Hepatic stellate cell (primary cell): ENCODE data around the gene CUL2.
"Not testable (repeated sequence)": the region's sequence is repeated elsewhere in the genome, so short reads cannot be mapped to it uniquely, and the experiment has no call there.

Experiments
- DNase-seq: peaks from one replicate; pipeline ENCODE4 v3.0.0; 2011; ENCODE audit warnings: low spot score

Gene CUL2

GRCh38 chr10:35090162-35090954 lies at the start of gene CUL2:
CUL2 (minus strand) TSS chr10:35090341; CDS start chr10:35071317, 19,024 bp downstream.
- DNase-seq = peak; percentile 89

GRCh38 chr10:35136263-35136815 lies 46.2 kb upstream of the CUL2 start:
- no peak for DNase-seq

DNA sequence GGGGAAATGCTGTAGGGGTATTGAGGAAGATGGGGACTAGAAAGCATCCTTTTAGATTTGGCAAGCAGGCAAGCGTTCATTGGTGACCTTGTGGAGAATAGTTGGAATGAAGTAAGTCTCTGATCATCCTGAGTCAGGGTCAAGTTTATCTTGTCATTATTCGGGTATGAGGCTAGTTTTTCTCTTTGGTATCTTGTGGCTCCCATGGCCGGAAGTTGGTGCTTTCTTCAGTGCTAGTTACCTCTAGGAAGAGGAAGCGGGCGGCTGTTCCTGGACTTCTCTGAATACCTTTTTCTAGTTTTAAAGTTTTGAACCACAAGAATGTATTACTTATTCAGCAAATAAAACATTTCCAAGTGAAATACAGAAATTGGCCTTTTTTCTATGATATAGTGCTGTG lies 45.7 kb upstream of the CUL2 start:
- no peak for DNase-seq

GRCh38 chr10:35133586-35133985 lies 43.4 kb upstream of the CUL2 start:
- DNase-seq = no peak

GRCh38 chr10:35132727-35133126 lies 42.6 kb upstream of the CUL2 start:
- no peak for DNase-seq

- DNase-seq = no peak
Measured at GRCh38 chr10:35130663-35131062, 40.5 kb upstream of the CUL2 start.

- no peak for DNase-seq
Measured at GRCh38 chr10:35129185-35129674, 39.1 kb upstream of the CUL2 start.

DNA sequence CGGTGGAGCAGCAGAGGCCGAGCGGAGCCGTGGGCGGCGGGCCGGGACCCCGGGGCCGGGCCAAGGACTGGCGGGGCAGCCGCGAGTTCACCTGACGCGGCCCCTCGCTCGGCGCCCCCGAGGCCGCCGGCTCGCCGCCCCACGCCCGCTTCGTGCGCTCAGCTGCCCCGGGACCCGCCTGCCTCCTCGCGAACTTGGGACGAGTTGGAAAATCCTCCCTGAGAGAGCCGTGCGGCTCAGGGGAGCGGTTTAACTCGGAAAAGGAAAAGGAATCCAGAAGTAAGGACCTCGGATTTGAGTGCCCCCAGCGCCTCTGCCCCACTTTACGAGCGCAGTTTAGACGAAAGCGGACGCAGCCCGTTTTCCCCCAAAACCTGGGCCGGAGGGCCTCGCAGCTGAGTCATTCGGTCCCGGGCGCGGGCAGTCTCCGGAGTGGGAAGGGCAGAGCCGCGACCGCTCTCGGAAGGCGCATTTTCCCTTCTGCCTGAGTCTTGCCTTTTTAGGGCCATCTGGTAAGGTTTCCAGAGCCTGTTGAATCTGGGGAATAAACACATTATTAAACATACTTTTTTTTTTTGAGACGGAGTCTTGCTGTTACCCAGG lies 37.2 kb upstream of the CUL2 start:
- DNase-seq = peak; percentile 63

- DNase-seq = peak; percentile 93
Measured at GRCh38 chr10:35126530-35127288, 36.6 kb upstream of the CUL2 start, which contains the start of gene CREM. CREM (plus strand) TSS chr10:35126846; CDS start chr10:35137836, 10,990 bp downstream.

DNA sequence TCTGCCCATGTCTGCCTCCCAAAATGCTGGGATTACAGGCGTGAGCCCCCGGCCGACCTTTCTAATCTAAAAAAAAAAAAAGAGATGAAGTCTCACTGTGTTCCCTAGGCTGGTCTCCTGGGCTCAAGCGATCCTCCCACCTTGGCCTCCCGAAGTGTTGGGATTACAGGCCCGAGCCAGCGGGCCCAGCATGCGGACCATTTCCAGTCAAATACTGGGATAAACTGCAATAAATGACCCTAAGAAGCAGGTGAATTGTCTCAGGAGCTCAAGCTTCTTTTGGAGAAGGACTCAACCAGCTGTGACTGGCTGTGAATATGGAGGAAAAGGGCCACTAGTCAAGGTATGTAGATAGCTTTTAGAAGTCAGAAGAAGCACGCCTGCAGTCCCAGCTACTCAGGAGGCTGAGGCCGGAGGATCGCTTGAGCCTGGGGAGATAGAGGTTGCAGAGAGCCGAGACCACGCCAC lies 36.0 kb upstream of the CUL2 start:
- DNase-seq = no peak

DNA sequence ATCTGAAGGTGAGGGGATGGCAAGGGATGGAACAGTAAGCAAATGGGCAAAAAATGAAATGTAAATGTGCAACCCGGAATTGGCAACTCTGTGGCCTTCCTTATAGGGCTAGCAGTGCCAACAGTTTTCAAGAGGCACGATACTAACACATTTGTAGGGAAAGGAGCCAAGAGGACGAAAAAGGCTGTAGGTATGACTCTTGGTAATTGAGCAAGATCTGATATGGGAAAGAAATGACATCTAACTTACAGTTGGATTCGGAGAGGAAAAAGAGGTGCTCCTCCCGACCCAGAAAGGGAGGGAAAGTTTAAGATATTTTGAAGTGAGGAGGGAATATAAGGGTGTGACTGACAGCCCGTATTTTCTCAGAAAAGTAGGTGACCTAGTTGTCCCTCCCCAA lies 34.4 kb upstream of the CUL2 start:
- no peak for DNase-seq

DNA sequence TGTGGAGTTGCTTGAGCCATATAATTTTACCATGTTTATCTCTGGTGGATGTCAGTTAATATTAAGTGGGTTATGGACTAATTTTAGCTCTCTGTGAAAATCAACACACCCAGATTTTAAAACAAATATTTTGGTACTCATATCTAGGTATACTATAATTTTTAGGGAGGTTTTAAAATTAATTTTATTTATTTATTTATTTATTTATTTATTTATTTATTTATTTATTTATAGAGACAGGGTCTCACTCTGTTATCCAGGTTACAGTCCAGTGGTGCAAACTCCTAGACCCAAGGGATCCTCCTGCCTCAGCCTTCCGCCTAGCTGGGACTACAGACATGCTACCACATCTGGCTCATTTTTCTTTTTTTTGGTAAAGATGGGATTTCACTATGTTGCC lies 29.2 kb upstream of the CUL2 start:
- DNase-seq = no peak

DNA sequence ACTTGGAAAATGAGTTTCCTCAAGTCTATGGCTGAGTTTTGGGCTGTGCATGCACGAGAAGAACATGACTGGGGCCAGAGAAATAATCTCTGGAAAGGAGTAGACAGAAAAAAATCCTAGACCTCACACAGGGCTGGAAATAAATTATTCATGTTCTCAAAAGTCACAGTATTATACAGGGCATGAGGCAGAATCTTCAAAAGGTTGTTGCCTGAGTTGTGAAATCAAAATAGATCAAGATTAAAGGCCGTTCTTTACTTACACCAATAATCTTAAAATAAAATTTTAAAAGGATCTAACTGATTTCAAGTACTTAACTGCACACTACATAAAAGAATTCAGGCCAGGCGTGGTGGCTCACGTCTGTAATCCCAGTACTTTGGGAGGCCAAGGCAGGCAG lies 22.4 kb upstream of the CUL2 start:
- DNase-seq = no peak

DNA sequence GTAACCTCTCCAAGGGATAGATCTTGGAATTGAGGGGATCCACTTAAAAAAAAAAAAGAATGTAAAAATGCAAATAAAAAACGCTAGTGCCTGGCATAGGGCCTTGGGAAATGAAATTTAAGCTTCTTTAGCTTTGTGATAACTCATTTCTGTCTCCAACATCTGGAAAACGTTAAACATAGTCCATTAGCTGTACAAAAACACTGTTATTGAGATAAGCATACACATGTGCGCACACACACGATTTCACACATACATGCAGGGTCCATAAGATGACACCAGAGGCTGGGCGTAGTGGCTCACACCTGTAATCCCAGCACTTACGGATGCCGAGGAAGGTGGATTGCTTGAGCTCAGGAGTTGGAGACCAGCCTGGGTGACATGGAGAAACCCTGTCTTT lies 13.7 kb upstream of the CUL2 start:
- DNase-seq = no peak

DNA sequence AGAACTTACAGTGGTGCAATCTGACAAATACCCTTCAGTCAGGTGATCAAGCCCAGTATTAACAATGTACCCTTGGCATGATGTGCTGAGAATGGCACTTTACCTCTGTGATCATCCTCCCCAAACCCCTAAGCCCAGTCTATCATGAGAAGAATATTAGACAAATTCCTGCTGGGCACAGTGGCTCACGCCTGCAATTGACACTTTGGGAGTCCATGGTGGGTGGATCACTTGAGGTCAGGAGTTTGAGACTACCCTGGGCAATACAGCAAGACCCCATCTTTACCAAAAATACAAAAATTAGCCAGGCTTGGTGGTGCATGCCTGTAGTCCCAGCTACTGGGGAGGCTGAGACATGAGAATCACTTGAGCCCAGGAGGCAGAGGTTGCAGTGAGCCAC lies 7.4 kb upstream of the CUL2 start:
- no peak for DNase-seq

- no peak for DNase-seq
Measured at GRCh38 chr10:35096312-35096711, 6.2 kb upstream of the CUL2 start.

GRCh38 chr10:35092851-35093250 lies 2.7 kb upstream of the CUL2 start:
- DNase-seq = no peak

GRCh38 chr10:35091994-35092790 lies 2.1 kb upstream of the CUL2 start:
- DNase-seq = no peak

- peak; percentile 10 for DNase-seq
Measured at GRCh38 chr10:35089611-35090161, 455 bp downstream of the CUL2 start.

DNA sequence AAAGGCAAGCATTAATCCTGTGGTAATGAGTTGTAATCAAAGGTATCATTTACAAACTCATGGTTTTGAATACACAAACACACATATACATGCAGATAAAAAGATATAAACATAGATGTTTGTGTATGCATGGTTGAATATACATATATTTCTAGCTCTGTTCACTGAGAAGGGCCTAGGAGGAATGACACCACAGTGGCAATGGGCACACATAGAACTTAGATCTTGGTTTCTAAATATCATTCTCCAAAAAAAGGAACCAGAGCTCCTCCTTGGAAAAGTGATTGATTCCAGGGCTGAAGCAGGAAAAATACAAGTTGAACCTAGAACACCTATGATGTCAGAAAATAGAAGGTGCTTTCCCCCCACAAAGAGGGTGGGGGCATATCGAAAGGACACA lies 6.9 kb downstream of the CUL2 start:
- no peak for DNase-seq

DNA sequence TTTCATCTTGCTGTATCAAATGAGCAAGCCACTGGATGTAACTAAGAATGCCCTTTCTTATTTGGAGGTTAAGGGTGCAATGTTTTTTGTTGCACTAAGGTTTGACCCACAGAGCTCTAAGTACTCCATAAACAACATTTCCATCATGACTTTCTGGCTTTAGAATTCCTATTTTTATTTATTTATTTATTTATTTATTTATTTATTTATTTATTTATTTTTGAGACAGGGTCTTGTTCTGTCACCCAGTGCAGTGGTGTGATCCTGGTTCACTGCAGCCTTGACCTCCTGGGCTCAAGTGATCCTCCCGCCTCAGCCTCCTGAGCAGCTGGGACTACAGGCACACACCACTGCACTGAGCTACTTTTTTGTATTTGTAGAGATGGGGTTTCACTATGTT lies 9.9 kb downstream of the CUL2 start:
- DNase-seq = not testable (repeated sequence)
